K562 (cell line): Measurements from ENCODE around the gene DYNLT2. TPM values are rescaled to one million over a fixed set of nuclear protein-coding genes. Genes with fewer than 3 reads are reported as not detected.

Experiments used
- ATAC-seq: fragments of 200-7000 bp; cut with Tn5 transposase; 3 replicates; pipeline ENCODE4 v1.9.1; 2020; ENCODE audit warnings: moderate library complexity
- BruUV-seq: library from RNA; stranded (reverse); fragments of 400-500 nt; replicated peaks from 2 replicates; lab custom pipeline; 2021; lab: Mats Ljungman, UMichigan
- CTCF ChIA-PET: fragments of 300-600 bp; formaldehyde crosslinking; extraction: SDS; loops from one replicate; lab custom pipeline; 2021; ENCODE audit warnings: low intra/inter-chr PET ratio; lab: Yijun Ruan, JAX
- POLR2A ChIA-PET: fragments of 300-600, 350-650 bp; sonication (Branson Sonifier 250); formaldehyde crosslinking; extraction: SDS; loops from one replicate; lab custom pipeline; 2021; ENCODE audit warnings: antibody characterized with exemption, inconsistent platforms; lab: Yijun Ruan, JAX
- DNase-seq, 4 experiments: peaks; one replicate each; pipeline versions ENCODE4 v3.0.0 to v3.0.0-alpha.2; 2011 to 2018; ENCODE audit warnings: low spot score in 3 of 4, mixed read lengths in 3 of 4; ENCODE audit errors: extremely low read depth in 1 of 4
- FAIRE-seq: peaks from 2 replicates; lab custom pipeline; 2011; peaks lifted over from hg19 to GRCh38; lab: Jason Lieb, UNC
- H2AFZ ChIP-seq: 2 replicates; pipeline ENCODE4 v1.6.0; 2011; ENCODE audit warnings: low read depth, low read length, control low read depth, inconsistent platforms
- H3K27ac ChIP-seq: fragments of 200-600 bp; 3 replicates; pipeline ENCODE4 v1.8.0; 2011; ENCODE audit warnings: low read depth, mild to moderate bottlenecking, control low read depth, inconsistent platforms, low read length, moderate library complexity, mixed read lengths; ENCODE audit errors: extremely low read depth
- H3K27me3 ChIP-seq, 2 experiments: fragments of 300-600 bp in 1 of 2; 2 replicates in 1 of 2; 3 replicates in 1 of 2; pipeline versions ENCODE4 v1.6.0 to v1.8.0; 2011; ENCODE audit warnings: inconsistent platforms in 2 of 2, low read length in 2 of 2, mild to moderate bottlenecking in 1 of 2, mixed read lengths in 1 of 2, moderate library complexity in 1 of 2; ENCODE audit not compliant: control insufficient read depth in 2 of 2, insufficient read depth in 2 of 2
- H3K36me3 ChIP-seq: fragments of 300-600 bp; 3 replicates; pipeline ENCODE4 v1.8.0; 2011; ENCODE audit warnings: mild to moderate bottlenecking, low read length, inconsistent platforms; ENCODE audit not compliant: control insufficient read depth, insufficient read depth
- H3K4me1 ChIP-seq, 2 experiments: fragments of 200-600 bp in 1 of 2; replicated peaks in 1 of 2; 2 replicates in 1 of 2; 3 replicates in 1 of 2; pipeline versions ENCODE4 v1.5.1 to v1.8.0; 2011; ENCODE audit warnings: inconsistent platforms in 2 of 2, low read length in 2 of 2, mild to moderate bottlenecking in 1 of 2, mixed read lengths in 1 of 2, moderate library complexity in 1 of 2; ENCODE audit not compliant: control insufficient read depth in 2 of 2, insufficient read depth in 2 of 2
- H3K4me2 ChIP-seq: 2 replicates; pipeline ENCODE4 v1.6.1; 2011; ENCODE audit warnings: low read length, control low read depth, inconsistent platforms, mixed read lengths; ENCODE audit not compliant: insufficient read depth
- H3K4me3 ChIP-seq: fragments of 200-600 bp; sonication (generic), shearing (Covaris generic); 2 replicates; pipeline ENCODE4 v1.5.1; 2016; ENCODE audit warnings: control low read depth, inconsistent platforms
- H3K79me2 ChIP-seq: fragments of 200-600 bp; 3 replicates; pipeline ENCODE4 v1.8.0; 2011; ENCODE audit warnings: low read length, inconsistent platforms; ENCODE audit not compliant: control insufficient read depth, insufficient read depth
- H3K9ac ChIP-seq, 2 experiments: 2 replicates each; pipeline versions ENCODE4 v1.6.0 to v1.6.1; 2011; ENCODE audit warnings: low read depth in 2 of 2, low read length in 2 of 2, control low read depth in 1 of 2, inconsistent platforms in 1 of 2, mild to moderate bottlenecking in 1 of 2, mixed read lengths in 1 of 2; ENCODE audit not compliant: insufficient read depth in 1 of 2
- H3K9me1 ChIP-seq: one replicate; pipeline ENCODE4 v1.6.0; 2011; ENCODE audit warnings: inconsistent platforms, mild to moderate bottlenecking, low read length, moderate library complexity; ENCODE audit not compliant: control insufficient read depth, insufficient read depth
- H3K9me3 ChIP-seq: replicated peaks from 2 replicates; pipeline ENCODE4 v1.5.1; 2011; ENCODE audit warnings: low read depth, low read length, inconsistent platforms; ENCODE audit not compliant: control insufficient read depth, insufficient read depth
- H4K20me1 ChIP-seq: replicated peaks from 2 replicates; pipeline ENCODE4 v1.6.1; 2011; ENCODE audit warnings: low read length, inconsistent platforms, mixed read lengths; ENCODE audit not compliant: control insufficient read depth, insufficient read depth
- CEBPB ChIP-seq: fragments of 450-650 bp; IDR thresholded peaks from 2 replicates; pipeline ENCODE4 v1.6.1; 2016; ENCODE audit warnings: missing genetic modification characterization, missing compliant biosample characterization
- ZNF347 ChIP-seq: fragments of 450-650 bp; formaldehyde crosslinking; IDR thresholded peaks from 2 replicates; pipeline ENCODE4 v1.4.0; 2020; ENCODE audit warnings: low read depth, mild to moderate bottlenecking, moderate library complexity
- ZNF77 ChIP-seq: fragments of 250-450 bp; sonication (Bioruptor Pico); IDR thresholded peaks from 2 replicates; pipeline ENCODE4 v1.5.0; 2020
- ZNF778 ChIP-seq: fragments of 450-650 bp; formaldehyde crosslinking; IDR thresholded peaks from 2 replicates; pipeline ENCODE4 v1.4.0; 2020; ENCODE audit warnings: mild to moderate bottlenecking, moderate library complexity
- WGBS: fragments of 100-300 bp; shearing (Covaris generic); methylation state at CpG from one replicate; pipeline ENCODE4 v1.1.6; 2016; ENCODE audit warnings: low coverage, mixed read lengths; ENCODE audit not compliant: insufficient coverage; ENCODE audit errors: missing lambda C conversion rate; 5-methylcytosine and 5-hydroxymethylcytosine counted together
- in situ Hi-C: fragments of 300-500 bp; cut with MboI; formaldehyde crosslinking; loops from 4 replicates; pipeline ENCODE4 v1.15.0; 2018; ENCODE audit warnings: inconsistent platforms, mixed read lengths
- intact Hi-C: fragments of 100-400 bp; cut with micrococcal nuclease; formaldehyde crosslinking; loops from 2 replicates; pipeline ENCODE4 v1.14.2; 2022
- polyA plus RNA-seq, 8 experiments: library from polyadenylated mRNA; depleted of rRNA in 4 of 8; stranded (reverse) in 5 of 8; unstranded in 3 of 8; fragments of >200 nt; fragmentation: Nextera tagmentation in 2 of 8; fragmentation: Illumina TruSeq in 1 of 8; extraction: Ambion mirVana in 2 of 8; extraction: Trizol in 1 of 8; gene quantifications; 2 replicates each; pipeline versions ENCODE4 v1.2.1 to v1.2.3, GENCODE V29; 2011 to 2014; ENCODE audit warnings: inconsistent platforms in 1 of 8, missing spikeins in 1 of 8
- total RNA-seq, 7 experiments: library from RNA; depleted of rRNA in 6 of 7; stranded (reverse); fragments of >200 nt in 6 of 7; fragmentation: Illumina TruSeq in 2 of 7; extraction: Trizol in 2 of 7; gene quantifications; 2 replicates each; pipeline versions ENCODE4 v1.2.1 to v1.2.3, GENCODE V29; 2011 to 2021; ENCODE audit warnings: low replicate concordance in 1 of 7
- TF ChIP-seq, protein P1 (sequence below): sonication (generic); formaldehyde crosslinking; IDR thresholded peaks from 2 replicates; pipeline ENCODE4 v1.8.1; 2023; ENCODE audit warnings: mild to moderate bottlenecking, missing genetic modification reagents

DYNLT2 gene
- total and polyA plus RNA-seq, 9 of the 15 experiments (the other 6 are each of a cell fraction or from before 2014, with no cell fraction given) = 2.0 to 12.8 (median 6.3) TPM

- Histone ChIP-seq H3K79me2 (no peaks in the 10 kb centered on the region), H3K36me3 (peaks cover 20% of the 10 kb centered on the region; the same call in 2 of the 3 replicates), H3K9me1 (no peaks in the 10 kb centered on the region), H3K4me2 (no peak overlapping the region), H3K9me3 (no peaks in the 10 kb centered on the region), H3K9ac (no peak overlapping the region), H2AFZ (no peak overlapping the region), H3K4me1 (peaks cover 0 to 6% of the 10 kb centered on the region in 2 experiments; a peak in 1 of 5 replicates), H3K4me3 (no peak overlapping the region), H3K27me3 (peaks cover under 1 to 10% of the 10 kb centered on the region in 2 experiments; a peak in 3 of 5 replicates), H4K20me1 (no peaks in the 10 kb centered on the region), H3K27ac (no peak overlapping the region)
- ChIA-PET CTCF (no interaction called here), POLR2A (interaction anchor here (0.7 to 1.0 kb wide), 2 partner anchors 15 to 294 kb away, joined by 3 to 4 read pairs; no protein-coding TSS in a partner anchor)
- BruUV-seq = no TSS peak
- FAIRE-seq (no peak), DNase-seq (no peak), ATAC-seq (no peak)
- TF ChIP-seq, protein P1, sequence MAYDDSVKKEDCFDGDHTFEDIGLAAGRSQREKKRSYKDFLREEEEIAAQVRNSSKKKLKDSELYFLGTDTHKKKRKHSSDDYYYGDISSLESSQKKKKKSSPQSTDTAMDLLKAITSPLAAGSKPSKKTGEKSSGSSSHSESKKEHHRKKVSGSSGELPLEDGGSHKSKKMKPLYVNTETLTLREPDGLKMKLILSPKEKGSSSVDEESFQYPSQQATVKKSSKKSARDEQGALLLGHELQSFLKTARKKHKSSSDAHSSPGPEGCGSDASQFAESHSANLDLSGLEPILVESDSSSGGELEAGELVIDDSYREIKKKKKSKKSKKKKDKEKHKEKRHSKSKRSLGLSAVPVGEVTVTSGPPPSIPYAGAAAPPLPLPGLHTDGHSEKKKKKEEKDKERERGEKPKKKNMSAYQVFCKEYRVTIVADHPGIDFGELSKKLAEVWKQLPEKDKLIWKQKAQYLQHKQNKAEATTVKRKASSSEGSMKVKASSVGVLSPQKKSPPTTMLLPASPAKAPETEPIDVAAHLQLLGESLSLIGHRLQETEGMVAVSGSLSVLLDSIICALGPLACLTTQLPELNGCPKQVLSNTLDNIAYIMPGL (CRISPR knock-in tag) = no peak
- no peak for TF ChIP-seq ZNF77
- TF ChIP-seq ZNF778 (CRISPR knock-in tag) = no peak
- TF ChIP-seq CEBPB = peak; percentile 47
- no peak for TF ChIP-seq ZNF347 (CRISPR knock-in tag)
- intact Hi-C loops = no loop called here
- WGBS = 70% methylated on average over 11 of the region's 11 CpGs
- in situ Hi-C loops = no loop called here
Measured at GRCh38 chr6:169780571-169781091, 29.3 kb upstream of the DYNLT2 start.
